MM.1S (cell line): ENCODE results near the gene CRTC2.

Source experiments
- EZH2 ChIP-seq: fragments of 300-600 bp; sonication (generic); optimal IDR thresholded peaks from 2 replicates; pipeline ENCODE3; 2017; ENCODE audit warnings: low read depth, mild to moderate bottlenecking, antibody characterized with exemption, low read length, mixed read lengths
- EZH2phosphoT487 ChIP-seq: fragments of 300-600 bp; sonication (generic); IDR thresholded peaks from 2 replicates; pipeline ENCODE4 v1.6.1; 2018; ENCODE audit warnings: antibody characterized with exemption, low read length
- TF ChIP-seq, protein P1 (sequence below): fragments of 300-600 bp; sonication (generic); IDR thresholded peaks from 2 replicates; pipeline ENCODE4 v1.5.1; 2016; ENCODE audit warnings: antibody characterized with exemption, low read length, mixed read lengths

DNA sequence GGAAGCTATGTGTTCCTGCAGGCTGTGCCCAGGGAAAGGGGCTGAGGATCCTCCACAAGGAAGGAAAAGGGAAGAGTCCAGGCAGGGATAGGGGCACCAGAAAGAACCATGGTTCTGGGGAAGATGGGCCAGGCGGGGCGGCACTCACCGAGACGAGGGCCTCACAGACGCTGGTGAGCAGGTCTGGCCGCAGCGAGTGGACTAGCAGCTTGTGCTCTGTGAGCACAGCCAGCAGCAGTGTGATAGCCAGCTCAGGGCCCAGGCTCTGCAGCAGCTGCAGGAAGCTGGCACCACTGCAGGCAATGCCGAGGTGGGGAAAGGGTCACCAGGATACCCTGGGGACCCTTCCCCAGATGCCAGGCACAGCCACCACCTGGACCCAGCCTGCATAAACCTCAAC, 17.7 kb downstream of the CRTC2 start:
- TF ChIP-seq, protein P1, sequence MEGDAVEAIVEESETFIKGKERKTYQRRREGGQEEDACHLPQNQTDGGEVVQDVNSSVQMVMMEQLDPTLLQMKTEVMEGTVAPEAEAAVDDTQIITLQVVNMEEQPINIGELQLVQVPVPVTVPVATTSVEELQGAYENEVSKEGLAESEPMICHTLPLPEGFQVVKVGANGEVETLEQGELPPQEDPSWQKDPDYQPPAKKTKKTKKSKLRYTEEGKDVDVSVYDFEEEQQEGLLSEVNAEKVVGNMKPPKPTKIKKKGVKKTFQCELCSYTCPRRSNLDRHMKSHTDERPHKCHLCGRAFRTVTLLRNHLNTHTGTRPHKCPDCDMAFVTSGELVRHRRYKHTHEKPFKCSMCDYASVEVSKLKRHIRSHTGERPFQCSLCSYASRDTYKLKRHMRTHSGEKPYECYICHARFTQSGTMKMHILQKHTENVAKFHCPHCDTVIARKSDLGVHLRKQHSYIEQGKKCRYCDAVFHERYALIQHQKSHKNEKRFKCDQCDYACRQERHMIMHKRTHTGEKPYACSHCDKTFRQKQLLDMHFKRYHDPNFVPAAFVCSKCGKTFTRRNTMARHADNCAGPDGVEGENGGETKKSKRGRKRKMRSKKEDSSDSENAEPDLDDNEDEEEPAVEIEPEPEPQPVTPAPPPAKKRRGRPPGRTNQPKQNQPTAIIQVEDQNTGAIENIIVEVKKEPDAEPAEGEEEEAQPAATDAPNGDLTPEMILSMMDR, result no peak
- TF ChIP-seq EZH2 (no peak), EZH2phosphoT487 (no peak)
